B cell (primary cell): Measurements from ENCODE around the gene NOS3. TPM values are rescaled to one million over a fixed set of nuclear protein-coding genes. Genes with fewer than 3 reads are reported as not detected.

Experiments used
- ATAC-seq: fragments of 200-7000 bp; cut with Tn5 transposase; one replicate; pipeline ENCODE4 v1.10.0; 2021; ENCODE audit warnings: low read depth, mild to moderate bottlenecking, moderate number of reproducible peaks, moderate library complexity
- CTCF ChIA-PET: fragments of 350-600 bp; sonication (Branson Sonifier 250); formaldehyde crosslinking; loops from one replicate; lab custom pipeline; 2021; ENCODE audit warnings: antibody characterized with exemption, inconsistent platforms; lab: Charles Lee
- POLR2A ChIA-PET: fragments of 350-600 bp; sonication (Branson Sonifier 250); formaldehyde crosslinking; loops from one replicate; lab custom pipeline; 2021; ENCODE audit warnings: antibody characterized with exemption; lab: Charles Lee
- DNase-seq: peaks from one replicate; pipeline ENCODE4 v3.0.0; 2013
- H2AFZ ChIP-seq: 2 replicates; pipeline ENCODE4 v1.6.1; 2012; ENCODE audit warnings: mild to moderate bottlenecking, low read depth, low read length; ENCODE audit not compliant: insufficient read depth, poor library complexity, severe bottlenecking
- H3K27ac ChIP-seq, 2 donors: 1 replicate in 1 of 2; 2 replicates in 1 of 2; pipeline ENCODE4 v1.5.1; 2012 to 2013; ENCODE audit warnings: low read length in 2 of 2, mild to moderate bottlenecking in 2 of 2, moderate library complexity in 1 of 2
- H3K27me3 ChIP-seq, 4 experiments: fragments of 200-600 bp in 1 of 4; sonication (generic) in 1 of 4; replicated peaks in 1 of 4; 1 replicate in 2 of 4; 2 replicates in 2 of 4; pipeline versions ENCODE4 v1.6.1 to v1.7.0; 2013 to 2016; ENCODE audit warnings: low read length in 3 of 4, mild to moderate bottlenecking in 2 of 4, mixed read lengths in 1 of 4, moderate library complexity in 1 of 4; ENCODE audit not compliant: insufficient read depth in 4 of 4, control insufficient read depth in 3 of 4; ENCODE audit errors: control extremely low read depth in 1 of 4
- H3K36me3 ChIP-seq, 2 experiments: replicated peaks in 1 of 2; 1 replicate in 1 of 2; 2 replicates in 1 of 2; pipeline versions ENCODE4 v1.6.1 to v1.7.1; 2013; ENCODE audit warnings: low read length in 1 of 2; ENCODE audit not compliant: insufficient read depth in 2 of 2, control insufficient read depth in 1 of 2; ENCODE audit errors: control extremely low read depth in 1 of 2, extremely low read depth in 1 of 2
- H3K4me1 ChIP-seq, 2 donors: fragments of 200-600 bp in 1 of 2; sonication (generic) in 1 of 2; 1 replicate in 1 of 2; 2 replicates in 1 of 2; pipeline versions ENCODE4 v1.5.1 to v1.6.1; 2013 to 2017; ENCODE audit warnings: low read length in 2 of 2; ENCODE audit not compliant: control insufficient read depth in 2 of 2, insufficient read depth in 2 of 2
- H3K4me2 ChIP-seq: replicated peaks from 2 replicates; pipeline ENCODE3; 2012; ENCODE audit warnings: mild to moderate bottlenecking, low read depth, low read length; ENCODE audit not compliant: poor library complexity, severe bottlenecking
- H3K4me3 ChIP-seq, 5 experiments: fragments of 200-600 bp in 1 of 5; sonication (generic) in 1 of 5; 1 replicate in 3 of 5; 2 replicates in 2 of 5; pipeline versions ENCODE4 v1.5.1 to v1.7.0; 2011 to 2016; ENCODE audit warnings: low read length in 4 of 5, mild to moderate bottlenecking in 4 of 5, low read depth in 2 of 5, control low read depth in 1 of 5, moderate library complexity in 1 of 5; ENCODE audit not compliant: insufficient read depth in 1 of 5; ENCODE audit errors: control extremely low read depth in 1 of 5, extremely low read depth in 1 of 5
- H3K79me2 ChIP-seq: fragments of 200-600 bp; sonication (generic); one replicate; pipeline ENCODE4 v1.6.0; 2016; ENCODE audit warnings: low read length; ENCODE audit not compliant: control insufficient read depth, insufficient read depth
- H3K9ac ChIP-seq: fragments of 200-600 bp; sonication (generic); 2 replicates; pipeline ENCODE4 v1.6.1; 2017; ENCODE audit warnings: mild to moderate bottlenecking, low read length, moderate library complexity
- H3K9me3 ChIP-seq, 3 donors: one replicate each; pipeline versions ENCODE4 v1.6.1 to v1.7.1; 2013; ENCODE audit warnings: low read length in 2 of 3; ENCODE audit not compliant: control insufficient read depth in 2 of 3, insufficient read depth in 1 of 3; ENCODE audit errors: control extremely low read depth in 1 of 3
- H4K20me1 ChIP-seq: 2 replicates; pipeline ENCODE4 v1.6.0; 2012; ENCODE audit warnings: mild to moderate bottlenecking, low read length; ENCODE audit not compliant: insufficient read depth, control insufficient read depth, poor library complexity, severe bottlenecking
- H3K27ac Mint-ChIP-seq: one replicate; pipeline ENCODE4 v1.8.0; 2021; ENCODE audit warnings: mixed read lengths
- H3K27me3 Mint-ChIP-seq: one replicate; pipeline ENCODE4 v1.8.0; 2021; ENCODE audit warnings: mixed read lengths
- H3K4me1 Mint-ChIP-seq: one replicate; pipeline ENCODE4 v1.8.0; 2021; ENCODE audit warnings: mixed read lengths
- H3K4me3 Mint-ChIP-seq: one replicate; pipeline ENCODE4 v1.8.0; 2021; ENCODE audit warnings: mixed read lengths
- H3K9me3 Mint-ChIP-seq: one replicate; pipeline ENCODE4 v1.8.0; 2022; ENCODE audit warnings: mixed read lengths; ENCODE audit not compliant: insufficient read depth
- CTCF ChIP-seq: fragments of 200-600 bp; IDR thresholded peaks from one replicate; pipeline ENCODE4 v1.8.0; 2022; ENCODE audit warnings: antibody characterized with exemption, mild to moderate bottlenecking
- EZH2 ChIP-seq: IDR thresholded peaks from 2 replicates; pipeline ENCODE4 v1.6.1; 2012; ENCODE audit warnings: borderline replicate concordance, low read depth, mild to moderate bottlenecking, moderate library complexity, low read length; ENCODE audit not compliant: insufficient read depth, poor library complexity, severe bottlenecking
- WGBS: methylation state at CpG from one replicate; pipeline ENCODE4 v1.1.5; 2013; ENCODE audit warnings: missing lambda C conversion rate; ENCODE audit not compliant: insufficient coverage; 5-methylcytosine and 5-hydroxymethylcytosine counted together
- intact Hi-C: fragments of 100-400 bp; cut with micrococcal nuclease; formaldehyde crosslinking; loops from one replicate; pipeline ENCODE4 v1.10.0; 2022
- polyA plus RNA-seq: library from polyadenylated mRNA; depleted of rRNA; stranded (reverse); fragments of >200 nt; gene quantifications from 2 replicates; pipeline ENCODE4 v1.2.3, GENCODE V29; 2012
- total RNA-seq, 2 donors: library from RNA; stranded (reverse); fragments of 120-200 nt in 1 of 2; gene quantifications; 1 replicate in 1 of 2; 2 replicates in 1 of 2; pipeline versions ENCODE4 v1.2.3 to v1.2.4, GENCODE V29; 2013 to 2022

Gene NOS3
- total and polyA plus RNA-seq, 2 donors (not counting 1 experiment from before 2014, with no cell fraction given) = 0.39 to 0.54 TPM

- no peak for ATAC-seq
- TF ChIP-seq EZH2 = no peak
- no peak for TF ChIP-seq CTCF
- no peak overlapping the region for H3K27ac ChIP-seq
- H3K4me1 Mint-ChIP-seq = peaks cover 37% of the 10 kb centered on the region
- H3K27me3 Mint-ChIP-seq = peaks cover 3% of the 10 kb centered on the region
- no peaks in the 10 kb centered on the region for H4K20me1 ChIP-seq
- H3K27me3 ChIP-seq = peaks cover 0 to 12% (median 0%) of the 10 kb centered on the region in 4 experiments
- H3K9ac ChIP-seq = no peak overlapping the region
- no peaks in the 10 kb centered on the region for H3K9me3 Mint-ChIP-seq
- intact Hi-C loops = loop anchor here (5.0 kb wide), 2 partner anchors 47 to 77 kb away; partner anchors contain the start of genes AGAP3, CDK5 and SLC4A2
- ChIA-PET POLR2A (no interaction called here), CTCF (interaction anchor here (1.2 to 3.0 kb wide), 5 partner anchors 8 to 101 kb away, joined by 3 to 17 read pairs (median 4); no protein-coding TSS in a partner anchor)
- no peaks in the 10 kb centered on the region for H3K36me3 ChIP-seq
- H3K4me2 ChIP-seq = no peak overlapping the region
- H2AFZ ChIP-seq = peak overlapping the region; percentile 16
- H3K4me1 ChIP-seq = peaks cover 22 to 49% of the 10 kb centered on the region in 2 donors
- H3K4me3 ChIP-seq = no peak overlapping the region
- H3K4me3 Mint-ChIP-seq = no peak overlapping the region
- peak; percentile 31 for DNase-seq
- no peak overlapping the region for H3K27ac Mint-ChIP-seq
- WGBS = 37% methylated on average over 16 of the region's 18 CpGs
- H3K79me2 ChIP-seq = no peaks in the 10 kb centered on the region
- peaks cover 0 to 24% (median 0%) of the 10 kb centered on the region in 3 donors for H3K9me3 ChIP-seq
Observed at GRCh38 chr7:151010307-151011096, 19.7 kb downstream of the NOS3 start.

GRCh38 chr7:151011097-151011409, 20.2 kb downstream of the NOS3 start:
- Mint-ChIP-seq H3K27me3 (peaks cover 3% of the 10 kb centered on the region), H3K27ac (no peak overlapping the region), H3K4me1 (peaks cover 39% of the 10 kb centered on the region), H3K9me3 (no peaks in the 10 kb centered on the region), H3K4me3 (no peak overlapping the region)
- Histone ChIP-seq H3K79me2 (no peaks in the 10 kb centered on the region), H3K4me1 (peaks cover 22 to 49% of the 10 kb centered on the region in 2 donors), H3K9me3 (peaks cover 0 to 24% (median 0%) of the 10 kb centered on the region in 3 donors), H3K36me3 (no peaks in the 10 kb centered on the region), H3K4me3 (no peak overlapping the region), H3K9ac (no peak overlapping the region), H3K4me2 (no peak overlapping the region), H3K27me3 (peaks cover 0 to 12% (median 0%) of the 10 kb centered on the region in 4 experiments), H2AFZ (no peak overlapping the region), H4K20me1 (no peaks in the 10 kb centered on the region), H3K27ac (no peak overlapping the region)
- no peak for DNase-seq
- no peak for ATAC-seq
- CTCF ChIA-PET = interaction anchor here (1.2 to 3.0 kb wide), 5 partner anchors 17 to 101 kb away, joined by 3 to 9 read pairs (median 3); partner anchors contain the start of gene ABCB8
- 58% methylated on average over 1 of the region's 1 CpG for WGBS
- intact Hi-C loops = loop anchor here (5.0 kb wide), 2 partner anchors 46 to 76 kb away; partner anchors contain the start of genes AGAP3, CDK5 and SLC4A2
- no peak for TF ChIP-seq CTCF
- TF ChIP-seq EZH2 = no peak
- POLR2A ChIA-PET = no interaction called here
